HFF-Myc (cell line): ENCODE data around the gene LRRIQ1.
"Not testable (repeated sequence)": the region's sequence is repeated elsewhere in the genome, so short reads cannot be mapped to it uniquely, and the experiment has no call there.

Source experiments
- DNase-seq: peaks from one replicate; pipeline ENCODE4 v3.0.0-alpha.2; 2011; ENCODE audit warnings: low read depth; ENCODE audit errors: extremely low read depth
- H3K4me3 ChIP-seq: replicated peaks from 2 replicates; pipeline ENCODE4 v1.5.1; 2011; ENCODE audit warnings: low read depth, mild to moderate bottlenecking, control low read depth, low read length
- TF ChIP-seq, protein P1 (sequence below): IDR thresholded peaks from 2 replicates; pipeline ENCODE4 v1.5.1; 2012; ENCODE audit warnings: mild to moderate bottlenecking, low read depth, low read length, control low read depth; ENCODE audit errors: missing control alignments

Gene LRRIQ1

DNA sequence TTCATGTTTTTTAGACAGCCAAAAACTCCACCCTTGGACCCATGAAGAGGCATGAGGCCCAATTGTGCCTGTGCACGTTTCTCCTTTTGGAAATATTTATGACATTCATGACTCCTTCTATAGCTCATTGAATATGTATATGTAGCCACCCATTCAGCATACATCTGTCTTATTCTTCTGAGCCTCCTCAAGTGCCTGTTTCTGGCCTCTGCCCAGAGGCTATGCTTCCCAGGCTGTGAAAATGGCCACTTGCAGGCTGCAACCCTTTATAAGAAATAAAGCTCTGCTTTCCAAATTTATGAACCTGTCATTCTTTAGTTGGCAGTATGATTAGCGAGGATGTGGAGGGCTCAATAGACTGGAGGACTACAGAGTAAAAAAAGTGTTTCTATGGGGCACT, 35.4 kb upstream of the LRRIQ1 start:
- H3K4me3 ChIP-seq: no peak overlapping the region
- TF ChIP-seq, protein P1, sequence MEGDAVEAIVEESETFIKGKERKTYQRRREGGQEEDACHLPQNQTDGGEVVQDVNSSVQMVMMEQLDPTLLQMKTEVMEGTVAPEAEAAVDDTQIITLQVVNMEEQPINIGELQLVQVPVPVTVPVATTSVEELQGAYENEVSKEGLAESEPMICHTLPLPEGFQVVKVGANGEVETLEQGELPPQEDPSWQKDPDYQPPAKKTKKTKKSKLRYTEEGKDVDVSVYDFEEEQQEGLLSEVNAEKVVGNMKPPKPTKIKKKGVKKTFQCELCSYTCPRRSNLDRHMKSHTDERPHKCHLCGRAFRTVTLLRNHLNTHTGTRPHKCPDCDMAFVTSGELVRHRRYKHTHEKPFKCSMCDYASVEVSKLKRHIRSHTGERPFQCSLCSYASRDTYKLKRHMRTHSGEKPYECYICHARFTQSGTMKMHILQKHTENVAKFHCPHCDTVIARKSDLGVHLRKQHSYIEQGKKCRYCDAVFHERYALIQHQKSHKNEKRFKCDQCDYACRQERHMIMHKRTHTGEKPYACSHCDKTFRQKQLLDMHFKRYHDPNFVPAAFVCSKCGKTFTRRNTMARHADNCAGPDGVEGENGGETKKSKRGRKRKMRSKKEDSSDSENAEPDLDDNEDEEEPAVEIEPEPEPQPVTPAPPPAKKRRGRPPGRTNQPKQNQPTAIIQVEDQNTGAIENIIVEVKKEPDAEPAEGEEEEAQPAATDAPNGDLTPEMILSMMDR: no peak
- no peak for DNase-seq

DNA sequence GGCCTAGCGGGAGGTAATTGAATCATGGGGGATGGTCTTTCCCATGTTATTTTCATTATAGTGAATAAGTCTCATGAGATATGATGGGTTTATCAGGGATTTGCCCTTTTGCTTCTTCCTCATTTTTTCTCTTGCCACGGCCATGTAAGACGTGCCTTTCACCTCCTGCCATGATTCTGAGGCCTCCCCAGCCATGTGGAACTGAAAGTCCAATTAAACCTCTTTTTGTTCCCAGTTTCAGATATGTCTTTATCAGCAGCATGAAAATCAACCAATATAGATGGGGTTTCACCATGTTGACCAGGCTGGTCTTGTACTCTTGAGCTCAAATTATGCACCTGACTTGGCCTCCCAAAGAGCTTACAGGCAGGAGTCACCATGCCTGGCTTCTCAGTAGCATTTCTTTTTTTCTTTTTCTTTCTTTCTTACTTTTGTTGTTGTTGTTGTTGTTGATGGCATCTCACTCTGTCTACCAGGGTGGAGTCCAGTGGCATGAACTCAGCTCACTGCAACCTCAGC, 33.3 kb upstream of the LRRIQ1 start:
- no peak for DNase-seq
- no peak overlapping the region for H3K4me3 ChIP-seq
- TF ChIP-seq, protein P1: no peak

DNA sequence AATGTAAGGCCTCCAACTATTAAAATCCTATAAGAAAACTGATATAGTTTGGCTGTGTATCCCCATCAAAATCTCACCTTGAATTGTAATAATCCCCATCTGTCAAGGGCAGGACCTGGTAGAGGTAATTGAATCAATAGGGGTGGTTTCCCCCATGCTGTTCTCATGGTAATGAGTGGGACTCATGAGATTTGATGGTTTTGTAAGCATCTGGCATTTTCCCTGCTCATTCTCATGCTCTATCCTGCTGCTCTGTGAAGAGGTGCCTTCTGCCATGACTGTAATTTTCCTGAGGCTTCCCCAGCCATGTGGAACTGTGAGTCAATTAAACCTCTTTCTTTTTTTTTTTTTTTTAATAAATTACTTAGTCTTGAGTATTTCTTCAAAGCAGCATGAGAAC, 31.9 kb upstream of the LRRIQ1 start:
- DNase-seq: no peak
- H3K4me3 ChIP-seq: no peak overlapping the region
- TF ChIP-seq, protein P1: no peak

DNA sequence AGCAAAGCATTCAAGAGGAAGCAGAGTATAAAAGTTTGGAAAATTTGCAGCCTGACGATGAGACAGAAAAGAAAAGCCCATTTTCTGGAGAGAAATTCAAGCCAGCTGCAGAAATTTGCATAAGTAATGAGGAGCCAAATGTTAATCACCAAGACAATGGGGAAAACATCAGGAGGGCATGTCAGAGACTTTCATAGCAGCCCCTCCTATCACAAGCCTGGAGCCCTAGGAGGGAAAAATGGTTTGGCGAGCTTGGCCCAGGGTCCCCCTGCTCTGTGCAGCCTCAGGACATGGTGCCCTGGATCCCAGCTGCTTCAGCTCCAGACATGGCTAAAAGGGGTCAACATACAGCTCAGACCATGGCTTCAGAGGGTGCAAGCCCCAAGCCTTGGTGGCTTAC, 31.1 kb upstream of the LRRIQ1 start:
- not testable (repeated sequence) for H3K4me3 ChIP-seq, DNase-seq

DNA sequence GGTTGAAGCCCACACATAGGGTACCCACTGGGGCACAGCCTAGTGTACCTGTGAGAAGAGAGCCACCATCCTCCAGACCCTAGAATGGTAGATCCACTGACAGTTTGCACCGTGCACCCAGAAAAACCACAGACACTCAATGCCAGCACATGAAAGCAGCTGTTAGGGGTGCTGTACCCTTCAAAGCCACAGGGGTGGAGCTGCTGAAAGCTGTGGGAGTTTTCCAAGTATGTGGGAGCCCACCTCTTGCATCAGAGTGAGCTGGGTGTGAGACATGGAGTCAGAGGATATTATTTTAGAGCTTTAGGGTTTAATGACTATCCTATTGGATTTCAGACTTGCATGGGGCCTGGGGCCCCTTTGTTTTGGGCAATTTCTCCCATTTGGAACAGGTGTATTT, 30.5 kb upstream of the LRRIQ1 start:
- H3K4me3 ChIP-seq: no peak overlapping the region
- no peak for DNase-seq
- TF ChIP-seq, protein P1: no peak

DNA sequence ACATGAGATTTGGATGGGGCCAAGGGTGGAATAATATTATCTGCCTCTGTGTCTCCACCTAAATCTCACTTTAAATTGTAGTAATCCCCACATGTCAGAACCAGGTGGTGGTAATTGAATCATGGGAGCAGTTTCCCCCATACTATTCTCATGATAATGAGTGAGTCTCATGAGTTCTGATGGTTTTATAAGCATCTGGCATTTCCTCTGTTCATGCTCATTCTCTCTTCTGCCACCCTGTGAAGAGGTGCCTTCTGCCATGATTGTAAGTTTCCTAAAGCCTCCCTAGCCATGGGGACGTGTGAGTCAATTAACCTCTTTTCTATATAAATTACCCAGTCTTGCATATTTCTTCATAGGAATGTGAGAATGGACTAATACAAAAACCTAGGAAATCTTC, 29.9 kb upstream of the LRRIQ1 start:
- TF ChIP-seq, protein P1: no peak
- no peak for DNase-seq
- no peak overlapping the region for H3K4me3 ChIP-seq

DNA sequence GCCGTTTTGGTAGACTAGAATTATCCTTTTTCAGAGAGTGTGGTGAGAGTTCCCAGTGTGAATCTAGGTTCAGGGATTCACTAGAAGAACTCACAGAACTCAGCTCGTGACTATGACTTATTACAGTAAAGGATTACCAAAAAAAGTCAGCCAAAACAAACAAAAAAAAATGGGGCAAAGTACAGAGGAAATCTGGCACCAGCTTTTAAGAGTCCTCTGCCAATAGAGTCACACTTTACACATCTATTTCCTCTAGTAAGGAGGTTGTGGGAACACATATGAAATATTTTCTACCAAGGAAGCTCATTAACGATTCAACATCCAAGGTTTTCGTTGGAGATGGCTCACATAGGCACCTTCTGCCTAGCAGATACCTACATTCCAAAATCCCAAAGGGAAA, 28.3 kb upstream of the LRRIQ1 start:
- TF ChIP-seq, protein P1: no peak
- DNase-seq: no peak
- no peak overlapping the region for H3K4me3 ChIP-seq

DNA sequence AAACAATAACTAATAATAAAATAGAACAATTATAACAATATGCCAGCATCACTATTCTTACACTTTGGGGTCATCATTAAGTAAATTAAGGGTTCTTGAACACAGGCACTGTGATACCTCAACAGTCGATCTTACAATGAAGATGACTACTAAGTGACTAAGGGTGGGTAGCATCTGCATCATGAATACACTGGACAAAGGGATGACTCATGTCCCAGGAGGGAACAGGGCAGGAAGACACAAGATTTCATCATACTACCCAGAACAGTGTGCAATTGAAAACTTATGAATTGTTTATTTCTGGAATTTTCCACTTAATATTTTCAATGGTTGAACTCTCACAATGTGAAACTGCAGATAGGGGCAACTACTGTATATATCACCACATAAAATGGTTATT, 19.7 kb upstream of the LRRIQ1 start:
- DNase-seq: peak; percentile 72
- TF ChIP-seq, protein P1: no peak

More for the DNA sequence above, 19.7 kb upstream of the LRRIQ1 start:
- no peak overlapping the region for H3K4me3 ChIP-seq
